Thoracic aorta (tissue), 2 donors: Measurements from ENCODE around the gene TAT. TPM values are rescaled to one million over a fixed set of nuclear protein-coding genes. Genes with fewer than 3 reads are reported as not detected.

Experiments
- total RNA-seq, 2 donors: library from RNA; depleted of rRNA; stranded (reverse); fragments of >200 nt; gene quantifications; one replicate each; pipeline versions ENCODE4 v1.1.0 to v1.2.3, GENCODE V29; 2016

Gene TAT
- total RNA-seq, 2 donors from 2014 or later: not detected

Other genes with a start within 250 kb of the TAT start
- gene CALB2, start 218.4 kb downstream of the TAT start, total RNA-seq: under 1 TPM in 1 of 2 donors, not detected in 1; 0.81 TPM
- not detected for gene TLE7, start 135.0 kb downstream of the TAT start, total RNA-seq
- 10 to 100 TPM in 1 of 2 donors, 1 to 10 TPM in 1; 3.9 to 10.1 TPM for gene ZNF23, start 114.8 kb downstream of the TAT start, total RNA-seq
- gene ZNF19, start 87.8 kb downstream of the TAT start, total RNA-seq: 1 to 10 TPM; 3.7 to 9.0 TPM
- not detected for gene CHST4, start 50.7 kb downstream of the TAT start, total RNA-seq
- gene MARVELD3, start 49.1 kb upstream of the TAT start, total RNA-seq: not detected
- gene PHLPP2, start 147.6 kb upstream of the TAT start, total RNA-seq: 10 to 100 TPM in 1 of 2 donors, 1 to 10 TPM in 1; 8.1 to 17.1 TPM
- gene AP1G1, start 231.7 kb upstream of the TAT start, total RNA-seq: 10 to 100 TPM; 47.8 to 65.1 TPM